Thyroid gland (tissue), 4 donors: ENCODE measurements around the gene RGS9. TPM values are rescaled to one million over a fixed set of nuclear protein-coding genes. Genes with fewer than 3 reads are reported as not detected.

Experiments used
- DNase-seq, 2 donors: peaks; one replicate each; pipeline ENCODE4 v3.0.0-alpha.2; 2019
- H3K27ac ChIP-seq, 3 donors: fragments of 200-600 bp; sonication (generic); 1 replicate in 2 of 3; 2 replicates in 1 of 3; pipeline ENCODE4 v1.5.1; 2016 to 2019; ENCODE audit warnings: mild to moderate bottlenecking in 1 of 3, moderate library complexity in 1 of 3
- H3K27me3 ChIP-seq: fragments of 200-600 bp; sonication (generic); one replicate; pipeline ENCODE4 v1.5.1; 2019
- H3K36me3 ChIP-seq, 2 donors: fragments of 200-600 bp; sonication (generic); one replicate each; pipeline ENCODE4 v1.5.1; 2016 to 2019
- H3K4me1 ChIP-seq, 2 donors: fragments of 200-600 bp; sonication (generic); one replicate each; pipeline ENCODE4 v1.5.1; 2017 to 2019
- H3K4me3 ChIP-seq, 3 donors: fragments of 200-600 bp; sonication (generic); replicated peaks in 1 of 3; 1 replicate in 2 of 3; 2 replicates in 1 of 3; pipeline ENCODE4 v1.5.1; 2016; ENCODE audit warnings: mild to moderate bottlenecking in 1 of 3
- H3K9me3 ChIP-seq: fragments of 200-600 bp; sonication (generic); one replicate; pipeline ENCODE4 v1.5.1; 2017
- CTCF ChIP-seq, 6 experiments: fragments of 200-600 bp in 3 of 6; fragments of 450-650 bp in 3 of 6; sonication (generic) in 3 of 6; IDR thresholded peaks; one replicate each; pipeline ENCODE4 v1.5.1; 2016 to 2019; ENCODE audit warnings: antibody characterized with exemption in 6 of 6, mild to moderate bottlenecking in 2 of 6, inconsistent platforms in 1 of 6, moderate library complexity in 1 of 6
- POLR2A ChIP-seq, 2 donors: fragments of 450-650 bp; IDR thresholded peaks; one replicate each; pipeline ENCODE4 v1.6.1; 2017; ENCODE audit warnings: antibody characterized with exemption in 2 of 2, mild to moderate bottlenecking in 2 of 2, moderate library complexity in 1 of 2
- WGBS, 2 donors: methylation state at CpG; one replicate each; pipeline ENCODE4 v1.1.5; 2017; 5-methylcytosine and 5-hydroxymethylcytosine counted together
- intact Hi-C: fragments of 100-400 bp; cut with DNase I; formaldehyde crosslinking; loops from one replicate; pipeline ENCODE4 v1.15.1; 2023
- total RNA-seq, 4 donors: library from RNA; depleted of rRNA; stranded (reverse); fragments of >200 nt; gene quantifications; one replicate each; pipeline ENCODE4 v1.2.3, GENCODE V29; 2016

Gene RGS9
- total RNA-seq, 4 donors from 2014 or later: 6.0 to 15.5 (median 6.7) TPM

DNA sequence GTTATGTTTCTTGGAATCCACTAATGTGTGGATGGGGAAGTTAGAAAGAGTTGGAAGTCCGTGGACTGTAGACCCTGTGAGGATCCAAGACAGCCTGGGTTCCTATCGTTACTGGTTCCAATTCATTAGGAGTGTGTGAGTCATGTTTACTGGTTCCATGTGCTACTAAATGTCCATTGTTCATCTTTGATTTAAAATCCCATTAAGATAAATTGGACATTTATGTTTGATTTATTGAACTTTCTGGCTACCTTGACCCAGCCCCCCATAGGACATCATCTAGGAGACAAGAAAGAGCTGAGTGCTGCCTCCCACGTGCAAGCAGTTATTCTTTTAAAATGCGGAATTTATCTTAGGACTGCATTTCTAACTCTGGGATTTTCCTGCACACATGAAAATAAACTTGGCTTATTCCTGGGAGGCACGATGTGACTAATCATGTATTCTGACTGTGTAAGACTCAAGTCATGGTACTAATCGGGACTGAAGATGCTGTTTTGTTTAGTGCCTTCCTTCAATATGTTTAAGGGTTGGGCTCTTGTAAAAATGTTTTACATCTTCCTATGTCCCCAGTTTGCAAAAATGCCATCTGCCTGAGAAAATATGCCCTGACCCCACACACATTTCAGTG, 53.4 kb downstream of the RGS9 start:
- H3K4me3 ChIP-seq: no peak overlapping the region
- no peaks in the 10 kb centered on the region for H3K27me3 ChIP-seq
- H3K9me3 ChIP-seq: no peaks in the 10 kb centered on the region
- 81 to 85% methylated on average over 6 of the region's 6 CpGs for WGBS, 2 donors
- no peak for DNase-seq
- no peaks in the 10 kb centered on the region for H3K4me1 ChIP-seq
- no peak overlapping the region for H3K27ac ChIP-seq
- no peaks in the 10 kb centered on the region for H3K36me3 ChIP-seq
- TF ChIP-seq POLR2A (IDR thresholded peaks at IDR 0.05): no peak
- no peak for TF ChIP-seq CTCF (IDR thresholded peaks at IDR 0.05)
- intact Hi-C loops: no loop called here

DNA sequence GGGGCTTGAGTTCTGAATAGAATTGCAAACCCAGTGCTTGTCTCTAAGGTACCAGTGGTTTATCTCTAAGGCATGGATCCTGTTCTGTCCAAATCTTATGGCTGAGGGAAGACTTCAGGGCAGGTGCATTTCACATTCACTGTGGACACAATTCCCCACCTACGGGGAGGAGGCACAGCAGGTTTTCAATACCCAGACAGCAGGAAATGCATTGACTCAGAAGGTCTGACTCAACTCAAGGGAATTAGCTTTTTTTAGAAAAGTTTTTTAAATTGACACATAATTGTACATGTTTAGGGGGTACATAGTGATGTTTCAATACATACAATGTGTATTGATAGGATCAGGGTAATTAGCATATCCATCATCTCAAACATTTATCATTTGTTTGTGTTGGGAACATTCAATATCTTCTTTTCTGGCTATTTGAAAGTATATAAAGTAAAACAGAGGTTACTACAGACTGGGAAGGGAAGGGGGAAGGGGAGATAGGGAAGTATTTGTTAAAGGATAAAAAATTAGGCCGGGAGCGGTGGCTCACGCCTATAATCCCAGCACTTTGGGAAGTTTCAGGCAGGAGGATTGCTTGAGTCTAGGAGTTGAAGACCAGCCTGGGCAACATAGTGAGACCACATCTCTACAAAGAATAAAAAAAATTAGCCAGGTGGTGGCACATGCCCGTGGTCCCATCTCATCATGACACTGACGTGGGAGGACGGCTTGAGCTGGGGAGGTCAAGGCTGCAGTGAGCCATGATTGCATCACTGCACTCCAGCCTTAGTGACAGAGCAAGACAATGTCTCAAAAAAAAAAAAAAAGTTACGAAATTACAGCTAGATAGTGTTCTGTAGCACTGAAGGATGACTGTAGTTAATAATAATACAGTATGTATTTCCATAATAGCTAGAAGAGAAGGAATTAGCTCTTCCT, 54.9 kb downstream of the RGS9 start:
- H3K27ac ChIP-seq: no peak overlapping the region
- intact Hi-C loops: no loop called here
- TF ChIP-seq POLR2A (IDR thresholded peaks at IDR 0.05) (no peak), CTCF (IDR thresholded peaks at IDR 0.05) (no peak)
- no peaks in the 10 kb centered on the region for H3K9me3 ChIP-seq
- H3K4me1 ChIP-seq: no peaks in the 10 kb centered on the region
- no peak overlapping the region for H3K4me3 ChIP-seq
- H3K36me3 ChIP-seq: no peaks in the 10 kb centered on the region
- WGBS, 2 donors: 66 to 82% methylated on average over 8 of the region's 8 CpGs
- no peak for DNase-seq
- no peaks in the 10 kb centered on the region for H3K27me3 ChIP-seq

GRCh38 chr17:65193305-65193704, 56.1 kb downstream of the RGS9 start:
- TF ChIP-seq POLR2A (IDR thresholded peaks at IDR 0.05) (no peak), CTCF (IDR thresholded peaks at IDR 0.05) (no peak)
- Histone ChIP-seq H3K4me3 (no peak overlapping the region), H3K27me3 (no peaks in the 10 kb centered on the region), H3K4me1 (no peaks in the 10 kb centered on the region), H3K36me3 (no peaks in the 10 kb centered on the region), H3K27ac (no peak overlapping the region), H3K9me3 (no peaks in the 10 kb centered on the region)
- WGBS, 2 donors: 80 to 88% methylated on average over 5 of the region's 5 CpGs
- intact Hi-C loops: no loop called here
- DNase-seq: no peak

DNA sequence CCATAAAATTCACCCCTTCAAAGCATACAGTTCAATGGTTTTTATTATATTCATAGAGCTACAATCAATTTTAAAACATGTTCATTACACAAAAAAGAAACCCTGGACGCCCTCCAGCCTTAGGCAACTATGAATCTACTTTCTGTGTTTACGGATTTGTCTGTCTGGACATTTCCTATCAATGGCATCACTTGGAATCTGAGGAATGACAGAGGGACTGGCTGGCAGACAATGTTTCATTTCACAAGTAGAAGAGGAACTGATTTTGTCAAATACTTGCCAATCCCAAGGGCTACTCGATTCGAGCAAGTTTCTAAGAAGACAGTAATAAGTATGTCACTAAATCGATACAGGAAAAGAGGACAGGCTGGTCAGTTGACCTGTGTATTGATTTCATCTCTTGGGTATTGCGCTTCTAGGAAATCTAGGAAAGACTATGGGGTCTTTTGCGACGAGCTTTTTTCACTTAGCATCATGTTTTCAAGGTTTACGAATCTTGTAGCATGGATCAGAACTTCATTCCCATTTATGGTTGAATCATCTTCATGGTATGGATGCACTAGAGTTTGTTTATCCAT, 56.6 kb downstream of the RGS9 start:
- Histone ChIP-seq H3K27ac (no peak overlapping the region), H3K27me3 (no peaks in the 10 kb centered on the region), H3K4me3 (no peak overlapping the region), H3K4me1 (no peaks in the 10 kb centered on the region), H3K36me3 (no peaks in the 10 kb centered on the region), H3K9me3 (no peaks in the 10 kb centered on the region)
- WGBS, 2 donors: 85% methylated on average over 9 of the region's 9 CpGs
- TF ChIP-seq POLR2A (IDR thresholded peaks at IDR 0.05) (no peak), CTCF (IDR thresholded peaks at IDR 0.05) (no peak)
- intact Hi-C loops: no loop called here
- no peak for DNase-seq
